Measurements from ENCODE around the gene ANKRD6. TPM values are rescaled to one million over a fixed set of nuclear protein-coding genes. Genes with fewer than 3 reads are reported as not detected.

The ANKRD6 gene
- total RNA-seq, 1 experiment from 2014 or later, result 5.6 TPM

- peaks cover 2% of the 10 kb centered on the region; the same call in 1 of the 2 replicates for H3K4me1 ChIP-seq (ENCODE audit: insufficient read depth, low read length)
- Mint-ChIP-seq H3K27me3 (ENCODE audit: low read depth) (no peaks in the 10 kb centered on the region), H3K4me1 (peaks cover 15 to 27% of the 10 kb centered on the region in 2 experiments), H3K9me3 (no peaks in the 10 kb centered on the region), H3K27ac (no peak overlapping the region; a peak in 1 of 7 replicates), H3K4me3 (no peak overlapping the region), H3K36me3 (ENCODE audit: insufficient read depth in 1 of 3, low read depth in 3 of 3) (no peaks in the 10 kb centered on the region)
- H3K23ac ChIP-seq (ENCODE audit: insufficient read length, low read depth, low read length), result no peak overlapping the region
- H2BK12ac ChIP-seq (ENCODE audit: insufficient read length, low read depth, low read length), result no peak overlapping the region
- H3K9ac ChIP-seq (ENCODE audit: extremely low read depth, insufficient read length, low read length), result no peak overlapping the region
- no peak overlapping the region for H3K4ac ChIP-seq (ENCODE audit: low read depth, low read length)
- no peak overlapping the region for H4K5ac ChIP-seq (ENCODE audit: insufficient read length, low read depth, low read length)
- H3K4me2 ChIP-seq (ENCODE audit: insufficient read depth, insufficient read length, low read length), result no peak overlapping the region
- no peak overlapping the region for H2AK5ac ChIP-seq (ENCODE audit: insufficient read length, low read length)
- no peak overlapping the region for H3K56ac ChIP-seq (ENCODE audit: insufficient read length, low read depth, low read length)
- no peak overlapping the region for H2AFZ ChIP-seq (ENCODE audit: low read length)
- no peak overlapping the region for H4K91ac ChIP-seq (ENCODE audit: insufficient read length, low read depth, low read length)
- no peaks in the 10 kb centered on the region for H3K79me2 ChIP-seq (ENCODE audit: insufficient read depth, low read length)
- H4K20me1 ChIP-seq (ENCODE audit: control insufficient read depth, insufficient read depth, insufficient read length), result no peaks in the 10 kb centered on the region
- H2BK20ac ChIP-seq (ENCODE audit: low read depth, low read length, poor library complexity, severe bottlenecking), result no peak overlapping the region
- no peaks in the 10 kb centered on the region for H3K27me3 ChIP-seq (ENCODE audit: insufficient read depth, low read length)
- H3K23me2 ChIP-seq (ENCODE audit: insufficient read length, low read depth, low read length, poor library complexity, severe bottlenecking), result no peaks in the 10 kb centered on the region
- TF ChIP-seq CTCF (conservative IDR thresholded peaks at IDR 0.05), result no peak
- H3K27ac ChIP-seq (ENCODE audit: insufficient read length, low read depth, low read length), result no peak overlapping the region
- H3K14ac ChIP-seq (ENCODE audit: insufficient read depth, low read length), result 0 out of 2 replicates have a peak overlapping the region, but pooled peaks have one; percentile 14
- no peak overlapping the region for H3T11ph ChIP-seq (ENCODE audit: low read length)
- H3K79me1 ChIP-seq (ENCODE audit: insufficient read depth, low read depth, low read length, poor library complexity, severe bottlenecking), result no peaks in the 10 kb centered on the region
- no peak overlapping the region for H2BK120ac ChIP-seq (ENCODE audit: low read depth, low read length, poor library complexity, severe bottlenecking)
- H2BK15ac ChIP-seq (ENCODE audit: low read depth, low read length), result no peak overlapping the region
- WGBS (ENCODE audit: extremely low coverage, insufficient read length, low lambda C conversion rate), result no CpG with 5 or more reads among the region's 10 CpGs
- peak overlapping the region; percentile 31 for H3K18ac ChIP-seq (ENCODE audit: insufficient read length, low read depth, low read length)
- DNase-seq, result no peak
- H3K9me3 ChIP-seq (ENCODE audit: control insufficient read depth, low read depth, low read length), result no peaks in the 10 kb centered on the region
- H4K8ac ChIP-seq (replicated peaks; ENCODE audit: insufficient read length, low read depth, low read length), result no peak overlapping the region
- no peak overlapping the region for H2BK5ac ChIP-seq (ENCODE audit: insufficient read length, low read length)
Measured at GRCh38 chr6:89566008-89566800, 133.3 kb downstream of the ANKRD6 start.
